Lower leg skin (tissue), 4 donors: ENCODE data around the gene KMT2D. TPM values are rescaled to one million over a fixed set of nuclear protein-coding genes. Genes with fewer than 3 reads are reported as not detected.

ENCODE experiments used
- DNase-seq, 2 donors: peaks; one replicate each; pipeline ENCODE4 v3.0.0-alpha.2; 2019; ENCODE audit warnings: low spot score in 2 of 2
- H3K4me3 ChIP-seq: fragments of 200-600 bp; sonication (generic); 2 replicates; pipeline ENCODE4 v1.5.1; 2017; ENCODE audit warnings: mild to moderate bottlenecking, low read depth; ENCODE audit not compliant: poor library complexity, severe bottlenecking
- POLR2A ChIP-seq, 2 donors: fragments of 450-650 bp; IDR thresholded peaks; one replicate each; pipeline ENCODE4 v1.6.1; 2016 to 2017; ENCODE audit warnings: antibody characterized with exemption in 2 of 2, mild to moderate bottlenecking in 1 of 2, moderate library complexity in 1 of 2
- WGBS, 2 donors: methylation state at CpG; one replicate each; pipeline ENCODE4 v1.1.5; 2018; 5-methylcytosine and 5-hydroxymethylcytosine counted together
- intact Hi-C: fragments of 100-400 bp; cut with DNase I; formaldehyde crosslinking; loops from one replicate; pipeline ENCODE4 v1.15.0; 2023; ENCODE audit warnings: low total_unique reads
- total RNA-seq, 4 donors: library from RNA; depleted of rRNA; stranded (reverse); fragments of >200 nt; gene quantifications; one replicate each; pipeline ENCODE4 v1.1.0, GENCODE V29; 2016
- TF ChIP-seq, protein P1 (sequence below), 3 donors: fragments of 450-650 bp; IDR thresholded peaks; one replicate each; pipeline ENCODE4 v1.5.1; 2016; ENCODE audit warnings: antibody characterized with exemption in 3 of 3, mild to moderate bottlenecking in 3 of 3, moderate library complexity in 2 of 3

Gene KMT2D
- total RNA-seq, 4 donors from 2014 or later, result 43.2 to 169 (median 79.6) TPM

GRCh38 chr12:49019443-49020324 is 40.9 kb downstream of the KMT2D start:
- peak in 1 of 2 donors; percentile 85 for DNase-seq
- H3K4me3 ChIP-seq, result no peak overlapping the region
- WGBS, 2 donors, result 58 to 59% methylated on average over 10 of the region's 10 CpGs
- TF ChIP-seq POLR2A (IDR thresholded peaks at IDR 0.05), result no peak
- TF ChIP-seq, protein P1, sequence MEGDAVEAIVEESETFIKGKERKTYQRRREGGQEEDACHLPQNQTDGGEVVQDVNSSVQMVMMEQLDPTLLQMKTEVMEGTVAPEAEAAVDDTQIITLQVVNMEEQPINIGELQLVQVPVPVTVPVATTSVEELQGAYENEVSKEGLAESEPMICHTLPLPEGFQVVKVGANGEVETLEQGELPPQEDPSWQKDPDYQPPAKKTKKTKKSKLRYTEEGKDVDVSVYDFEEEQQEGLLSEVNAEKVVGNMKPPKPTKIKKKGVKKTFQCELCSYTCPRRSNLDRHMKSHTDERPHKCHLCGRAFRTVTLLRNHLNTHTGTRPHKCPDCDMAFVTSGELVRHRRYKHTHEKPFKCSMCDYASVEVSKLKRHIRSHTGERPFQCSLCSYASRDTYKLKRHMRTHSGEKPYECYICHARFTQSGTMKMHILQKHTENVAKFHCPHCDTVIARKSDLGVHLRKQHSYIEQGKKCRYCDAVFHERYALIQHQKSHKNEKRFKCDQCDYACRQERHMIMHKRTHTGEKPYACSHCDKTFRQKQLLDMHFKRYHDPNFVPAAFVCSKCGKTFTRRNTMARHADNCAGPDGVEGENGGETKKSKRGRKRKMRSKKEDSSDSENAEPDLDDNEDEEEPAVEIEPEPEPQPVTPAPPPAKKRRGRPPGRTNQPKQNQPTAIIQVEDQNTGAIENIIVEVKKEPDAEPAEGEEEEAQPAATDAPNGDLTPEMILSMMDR (IDR thresholded peaks at IDR 0.05), result no peak
- intact Hi-C loops, result no loop called here

DNA sequence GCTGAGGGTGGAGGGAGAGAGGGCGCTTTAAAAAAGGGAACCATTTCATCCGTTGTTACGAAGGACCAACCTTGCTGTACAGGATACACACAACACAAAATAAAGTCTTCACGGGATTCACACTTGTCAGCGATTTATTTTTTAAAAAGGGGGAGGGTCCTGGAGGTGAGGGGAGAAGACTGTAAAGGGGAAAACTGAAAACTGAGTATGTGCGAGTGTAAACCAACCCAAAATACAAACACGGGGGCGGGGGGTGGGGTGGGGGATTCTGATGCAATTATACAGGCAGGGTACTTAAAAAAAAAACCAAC is 41.5 kb downstream of the KMT2D start:
- DNase-seq, result no peak
- intact Hi-C loops, result no loop called here
- WGBS, 2 donors, result 2 to 4% methylated on average over 8 of the region's 8 CpGs
- H3K4me3 ChIP-seq, result no peak overlapping the region
- no peak for TF ChIP-seq POLR2A (IDR thresholded peaks at IDR 0.05)
- TF ChIP-seq, protein P1 (IDR thresholded peaks at IDR 0.05), result no peak

GRCh38 chr12:49018261-49019119 is 42.1 kb downstream of the KMT2D start, which contains the start of gene PRKAG1:
TSS of gene PRKAG1 (minus strand) at chr12:49018776. CDS start at chr12:49018740, 36 bp downstream.
- intact Hi-C loops, result no loop called here
- peak within 1 kb of the TSS; percentile 74 for H3K4me3 ChIP-seq
- TF ChIP-seq, protein P1 (IDR thresholded peaks at IDR 0.05), result no peak
- peak in 1 of 2 donors; percentile 49 for TF ChIP-seq POLR2A (IDR thresholded peaks at IDR 0.05)
- DNase-seq, result peak; percentile 95 to 99
- 0% methylated on average over 54 to 59 of the region's 59 CpGs for WGBS, 2 donors

DNA sequence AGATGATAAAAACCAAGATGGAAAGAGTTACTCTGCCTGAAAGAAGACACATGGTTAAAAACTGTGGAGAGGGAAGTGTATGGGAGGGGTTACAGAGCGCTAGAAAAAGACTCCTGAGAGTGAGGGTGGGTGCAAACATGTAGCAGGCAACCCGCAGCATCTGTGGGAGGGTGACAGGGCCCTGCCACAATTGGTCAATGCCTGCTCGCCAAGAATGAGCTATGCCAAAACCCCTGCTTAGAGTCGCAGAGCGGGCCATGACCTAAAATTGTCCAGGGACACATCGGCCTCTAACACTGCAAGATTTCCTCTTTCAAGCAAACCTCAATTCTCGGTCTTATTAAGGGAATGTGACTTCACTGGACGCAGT is 42.7 kb downstream of the KMT2D start:
- TF ChIP-seq POLR2A (IDR thresholded peaks at IDR 0.05), result no peak
- TF ChIP-seq, protein P1 (IDR thresholded peaks at IDR 0.05), result no peak
- peak in 1 of 2 donors; percentile 89 for DNase-seq
- intact Hi-C loops, result no loop called here
- H3K4me3 ChIP-seq, result peak overlapping the region; percentile 74
- WGBS, 2 donors, result 0% methylated on average over 8 of the region's 8 CpGs

GRCh38 chr12:49015196-49015595 is 45.4 kb downstream of the KMT2D start:
- H3K4me3 ChIP-seq, result no peak overlapping the region
- intact Hi-C loops, result no loop called here
- 77 to 91% methylated on average over 1 of the region's 1 CpG for WGBS, 2 donors
- no peak for DNase-seq
- TF ChIP-seq, protein P1 (IDR thresholded peaks at IDR 0.05), result no peak
- no peak for TF ChIP-seq POLR2A (IDR thresholded peaks at IDR 0.05)
